HG03066 (cell line): ENCODE data around the gene CASP8.

Experiments used
- ATAC-seq: cut with Tn5 transposase; IDR thresholded peaks from one replicate; pipeline ENCODE4 v1.9.1; 2021; ENCODE audit warnings: low read depth; ENCODE audit not compliant: unreplicated experiment

Gene CASP8

GRCh38 chr2:201320701-201321100, 60.4 kb downstream of the CASP8 start:
- no peak for ATAC-seq

GRCh38 chr2:201322772-201323171, 62.4 kb downstream of the CASP8 start:
- no peak for ATAC-seq

GRCh38 chr2:201327678-201328077, 67.3 kb downstream of the CASP8 start:
- no peak for ATAC-seq

GRCh38 chr2:201329409-201329808, 69.1 kb downstream of the CASP8 start:
- no peak for ATAC-seq
